Neuronal stem cell (in vitro differentiated cells): Measurements from ENCODE around the gene GRID1.

Experiments used
- DNase-seq: peaks from one replicate; pipeline ENCODE4 v3.0.0-alpha.2; 2013; ENCODE audit warnings: low spot score
- H2AFZ ChIP-seq: one replicate; pipeline ENCODE4 v1.6.1; 2013; ENCODE audit warnings: mild to moderate bottlenecking, low read length, inconsistent platforms
- H2AK5ac ChIP-seq: 2 replicates; pipeline ENCODE4 v1.6.1; 2013; ENCODE audit warnings: low read depth, mild to moderate bottlenecking, inconsistent platforms, low read length, moderate library complexity, mixed read lengths
- H2BK120ac ChIP-seq: 2 replicates; pipeline ENCODE4 v1.6.1; 2013; ENCODE audit warnings: low read depth, mild to moderate bottlenecking, inconsistent platforms, low read length, moderate library complexity, mixed read lengths
- H2BK12ac ChIP-seq: one replicate; pipeline ENCODE4 v1.6.1; 2013; ENCODE audit warnings: low read length, inconsistent platforms
- H2BK15ac ChIP-seq: 2 replicates; pipeline ENCODE4 v1.6.1; 2013; ENCODE audit warnings: mild to moderate bottlenecking, low read length, inconsistent platforms, mixed read lengths
- H2BK5ac ChIP-seq: one replicate; pipeline ENCODE4 v1.6.1; 2013; ENCODE audit warnings: inconsistent platforms, mild to moderate bottlenecking, low read length, moderate library complexity
- H3K14ac ChIP-seq: one replicate; pipeline ENCODE4 v1.6.1; 2013; ENCODE audit warnings: low read length, inconsistent platforms
- H3K18ac ChIP-seq: 2 replicates; pipeline ENCODE4 v1.6.1; 2013; ENCODE audit warnings: low read length, inconsistent platforms
- H3K23ac ChIP-seq: 2 replicates; pipeline ENCODE4 v1.6.1; 2013; ENCODE audit warnings: low read depth, mild to moderate bottlenecking, mixed read lengths, low read length, inconsistent platforms; ENCODE audit not compliant: poor library complexity
- H3K27ac ChIP-seq: replicated peaks from 3 replicates; pipeline ENCODE4 v1.5.1; 2013; ENCODE audit warnings: low read length, inconsistent platforms
- H3K27me3 ChIP-seq, 3 experiments: 2 replicates each; pipeline ENCODE4 v1.6.1; 2013; ENCODE audit warnings: low read length in 3 of 3, mild to moderate bottlenecking in 2 of 3, inconsistent platforms in 1 of 3, low read depth in 1 of 3, mixed read lengths in 1 of 3, moderate library complexity in 1 of 3; ENCODE audit not compliant: control insufficient read depth in 3 of 3, insufficient read depth in 3 of 3
- H3K36me3 ChIP-seq, 2 donors: replicated peaks in 1 of 2; 2 replicates each; pipeline ENCODE4 v1.6.1; 2013; ENCODE audit warnings: low read length in 2 of 2; ENCODE audit not compliant: control insufficient read depth in 2 of 2, insufficient read depth in 2 of 2
- H3K4ac ChIP-seq: 2 replicates; pipeline ENCODE4 v1.6.1; 2013; ENCODE audit warnings: inconsistent platforms, mild to moderate bottlenecking, low read length, moderate library complexity
- H3K4me1 ChIP-seq, 2 donors: 1 replicate in 1 of 2; 2 replicates in 1 of 2; pipeline ENCODE4 v1.6.1; 2013; ENCODE audit warnings: low read length in 2 of 2, low read depth in 1 of 2; ENCODE audit not compliant: control insufficient read depth in 2 of 2, insufficient read depth in 1 of 2
- H3K4me2 ChIP-seq: one replicate; pipeline ENCODE4 v1.6.1; 2013; ENCODE audit warnings: mild to moderate bottlenecking, low read length, inconsistent platforms; ENCODE audit not compliant: insufficient read depth, poor library complexity, severe bottlenecking
- H3K4me3 ChIP-seq, 2 donors: 2 replicates each; pipeline ENCODE4 v1.5.1; 2013; ENCODE audit warnings: low read length in 2 of 2, mild to moderate bottlenecking in 2 of 2, inconsistent platforms in 1 of 2, moderate library complexity in 1 of 2
- H3K79me1 ChIP-seq: one replicate; pipeline ENCODE4 v1.6.1; 2013; ENCODE audit warnings: low read depth, mild to moderate bottlenecking, inconsistent platforms, low read length, moderate library complexity
- H3K9ac ChIP-seq: one replicate; pipeline ENCODE4 v1.6.1; 2013; ENCODE audit warnings: mild to moderate bottlenecking, low read depth, low read length, inconsistent platforms; ENCODE audit not compliant: poor library complexity
- H3K9me3 ChIP-seq, 2 donors: replicated peaks in 1 of 2; 2 replicates each; pipeline versions ENCODE3 to v1.6.1; 2013; ENCODE audit warnings: low read length in 2 of 2, mild to moderate bottlenecking in 2 of 2, inconsistent platforms in 1 of 2, low read depth in 1 of 2, mixed read lengths in 1 of 2, moderate library complexity in 1 of 2; ENCODE audit not compliant: control insufficient read depth in 2 of 2, insufficient read depth in 1 of 2
- H4K8ac ChIP-seq: one replicate; pipeline ENCODE4 v1.6.1; 2013; ENCODE audit warnings: low read depth, mild to moderate bottlenecking, inconsistent platforms, low read length, moderate library complexity
- H4K91ac ChIP-seq: one replicate; pipeline ENCODE4 v1.6.1; 2013; ENCODE audit warnings: low read length, low read depth, mild to moderate bottlenecking, inconsistent platforms; ENCODE audit not compliant: poor library complexity
- WGBS, 2 donors: extraction: QIAGEN DNeasy Blood & Tissue Kit; methylation state at CpG; one replicate each; pipeline ENCODE4 v1.1.7; 2013; ENCODE audit warnings: missing lambda C conversion rate in 2 of 2, mixed read lengths in 1 of 2; ENCODE audit not compliant: insufficient read length in 2 of 2, insufficient replicate concordance in 1 of 2; ENCODE audit errors: extremely low coverage in 2 of 2; 5-methylcytosine and 5-hydroxymethylcytosine counted together

GRID1 gene

GRCh38 chr10:86330778-86331763, 35.5 kb downstream of the GRID1 start:
- Histone ChIP-seq H3K79me1 (peaks cover 1% of the 10 kb centered on the region), H3K27ac (no peak overlapping the region), H2BK120ac (peak overlapping the region; percentile 87), H4K91ac (no peak overlapping the region), H3K9ac (no peak overlapping the region), H2BK15ac (peak overlapping the region; percentile 52), H3K9me3 (no peaks in the 10 kb centered on the region), H3K14ac (peak overlapping the region; percentile 49), H3K23ac (peak overlapping the region; percentile 73), H2AFZ (peak overlapping the region; percentile 3), H4K8ac (no peak overlapping the region), H3K36me3 (no peaks in the 10 kb centered on the region), H2BK5ac (peak overlapping the region; percentile 3), H3K4me3 (no peak overlapping the region), H3K27me3 (no peaks in the 10 kb centered on the region), H3K4ac (peak overlapping the region; percentile 41), H2BK12ac (no peak overlapping the region), H2AK5ac (peak overlapping the region; percentile 41), H3K4me1 (no peaks in the 10 kb centered on the region), H3K4me2 (no peak overlapping the region), H3K18ac (peak overlapping the region; percentile 89)
- WGBS, 2 donors, result no CpG with 5 or more reads among the region's 10 CpGs
- no peak for DNase-seq

GRCh38 chr10:86329896-86330680, 36.5 kb downstream of the GRID1 start:
- no peaks in the 10 kb centered on the region for H3K27me3 ChIP-seq
- no peak overlapping the region for H2BK12ac ChIP-seq
- DNase-seq, result no peak
- H3K4me2 ChIP-seq, result no peak overlapping the region
- WGBS, 2 donors, result no CpG with 5 or more reads among the region's 16 CpGs
- peaks cover 1% of the 10 kb centered on the region for H3K79me1 ChIP-seq
- peak overlapping the region; percentile 72 for H3K4ac ChIP-seq
- H4K8ac ChIP-seq, result no peak overlapping the region
- H3K18ac ChIP-seq, result peak overlapping the region; percentile 82
- no peaks in the 10 kb centered on the region for H3K36me3 ChIP-seq
- H3K4me3 ChIP-seq, result no peak overlapping the region
- H3K14ac ChIP-seq, result peak overlapping the region; percentile 95
- H2BK120ac ChIP-seq, result peak overlapping the region; percentile 87
- no peaks in the 10 kb centered on the region for H3K4me1 ChIP-seq
- no peak overlapping the region for H2BK5ac ChIP-seq
- H3K9ac ChIP-seq, result peak overlapping the region; percentile 18
- H2AFZ ChIP-seq, result no peak overlapping the region
- H3K23ac ChIP-seq, result peak overlapping the region; percentile 73
- H2BK15ac ChIP-seq, result no peak overlapping the region
- H3K27ac ChIP-seq, result no peak overlapping the region
- peak overlapping the region; percentile 91 for H2AK5ac ChIP-seq
- H4K91ac ChIP-seq, result no peak overlapping the region
- H3K9me3 ChIP-seq, result no peaks in the 10 kb centered on the region

GRCh38 chr10:86329093-86329710, 37.4 kb downstream of the GRID1 start:
- Histone ChIP-seq H3K9ac (no peak overlapping the region), H3K4me3 (no peak overlapping the region), H3K4ac (no peak overlapping the region), H3K23ac (no peak overlapping the region), H3K18ac (peak overlapping the region; percentile 28), H3K36me3 (no peaks in the 10 kb centered on the region), H2AFZ (no peak overlapping the region), H4K8ac (no peak overlapping the region), H3K9me3 (no peaks in the 10 kb centered on the region), H2AK5ac (no peak overlapping the region), H2BK15ac (no peak overlapping the region), H2BK120ac (no peak overlapping the region), H2BK12ac (no peak overlapping the region), H3K79me1 (peaks cover 1% of the 10 kb centered on the region), H3K4me1 (no peaks in the 10 kb centered on the region), H3K14ac (no peak overlapping the region), H4K91ac (no peak overlapping the region), H3K4me2 (no peak overlapping the region), H3K27ac (no peak overlapping the region), H2BK5ac (no peak overlapping the region), H3K27me3 (no peaks in the 10 kb centered on the region)
- no peak for DNase-seq
- no CpG with 5 or more reads among the region's 7 CpGs for WGBS, 2 donors
